GM23248 (cell line): ENCODE results near the gene TRERF1.

Source experiments
- EZH2 ChIP-seq: fragments of 200-600 bp; sonication (generic); IDR thresholded peaks from 2 replicates; pipeline ENCODE4 v1.6.1; 2018; ENCODE audit warnings: antibody characterized with exemption, mild to moderate bottlenecking; ENCODE audit not compliant: insufficient read depth, poor library complexity, severe bottlenecking
- EZH2phosphoT487 ChIP-seq: fragments of 200-600 bp; sonication (generic); IDR thresholded peaks from 2 replicates; pipeline ENCODE4 v1.6.1; 2018; ENCODE audit warnings: antibody characterized with exemption, moderate library complexity, mild to moderate bottlenecking, low read depth; ENCODE audit not compliant: insufficient read depth

GRCh38 chr6:42226645-42227143, 225.0 kb downstream of the TRERF1 start:
- no peak for TF ChIP-seq EZH2phosphoT487
- no peak for TF ChIP-seq EZH2
